ENCODE data around the gene ZNF500. TPM values are rescaled to one million over a fixed set of nuclear protein-coding genes. Genes with fewer than 3 reads are reported as not detected.

Gene ZNF500
- total and polyA plus RNA-seq, 4 donors: 3.0 to 7.4 (median 5.0) TPM

- peaks cover 2 to 43% (median 24%) of the 10 kb centered on the region in 4 donors for H3K36me3 ChIP-seq (ENCODE audit: control insufficient read depth in 4 of 4, insufficient read depth in 3 of 4, low read depth in 1 of 4, low read length in 3 of 4)
- no peak for DNase-seq (ENCODE audit: low spot score)
These were observed 53.1 kb downstream of the ZNF500 start for GRCh38 chr16:4713663-4714501.

GRCh38 chr16:4709481-4709880, 57.5 kb downstream of the ZNF500 start:
- 97% methylated on average over 4 of the region's 4 CpGs for WGBS
- peaks cover 4 to 43% (median 26%) of the 10 kb centered on the region in 4 donors for H3K36me3 ChIP-seq (ENCODE audit: control insufficient read depth in 4 of 4, insufficient read depth in 3 of 4, low read depth in 1 of 4, low read length in 3 of 4)

More at GRCh38 chr16:4713663-4714501, 53.1 kb downstream of the ZNF500 start:
- no peak overlapping the region for H3K4me3 ChIP-seq (ENCODE audit: low read depth in 1 of 3, low read length in 3 of 3)
- TF ChIP-seq ATF3 (IDR thresholded peaks at IDR 0.05) (no peak), YY1 (IDR thresholded peaks at IDR 0.05) (no peak), RAD21 (IDR thresholded peaks at IDR 0.05) (no peak), MAX (IDR thresholded peaks at IDR 0.05) (no peak)
- H3K4me1 ChIP-seq (ENCODE audit: control insufficient read depth in 4 of 4, insufficient read depth in 4 of 4, low read length in 3 of 4): no peaks in the 10 kb centered on the region
- H3K27me3 ChIP-seq (ENCODE audit: control insufficient read depth in 4 of 4, insufficient read depth in 4 of 4, low read length in 3 of 4): no peaks in the 10 kb centered on the region
- WGBS: 92% methylated on average over 18 of the region's 18 CpGs
- no peak overlapping the region for H3K27ac ChIP-seq (ENCODE audit: low read depth in 1 of 2, low read length in 2 of 2)
- no peaks in the 10 kb centered on the region for H3K9me3 ChIP-seq (ENCODE audit: control insufficient read depth in 4 of 4, low read length in 3 of 4)
- no peak overlapping the region for H3K9ac ChIP-seq (ENCODE audit: low read depth in 1 of 2, low read length in 2 of 2)

GRCh38 chr16:4706871-4707270, 60.1 kb downstream of the ZNF500 start:
- H3K4me1 ChIP-seq (ENCODE audit: control insufficient read depth in 4 of 4, insufficient read depth in 4 of 4, low read length in 3 of 4): peaks cover 0 to 14% (median 7%) of the 10 kb centered on the region in 4 donors
- no peaks in the 10 kb centered on the region for H3K9me3 ChIP-seq (ENCODE audit: control insufficient read depth in 4 of 4, low read length in 3 of 4)
- 97% methylated on average over 7 of the region's 7 CpGs for WGBS
- no peak overlapping the region for H3K27ac ChIP-seq (ENCODE audit: low read depth in 1 of 2, low read length in 2 of 2)
- no peak for TF ChIP-seq HNF4A (conservative IDR thresholded peaks at IDR 0.05)
- TF ChIP-seq YY1 (IDR thresholded peaks at IDR 0.05): no peak
- no peak for TF ChIP-seq ZBTB33 (IDR thresholded peaks at IDR 0.05)
- no peak for DNase-seq (ENCODE audit: low spot score)
- no peaks in the 10 kb centered on the region for H3K27me3 ChIP-seq (ENCODE audit: control insufficient read depth in 4 of 4, insufficient read depth in 4 of 4, low read length in 3 of 4)
- H3K9ac ChIP-seq (ENCODE audit: low read depth in 1 of 2, low read length in 2 of 2): no peak overlapping the region
- no peak overlapping the region for H3K4me3 ChIP-seq (ENCODE audit: low read depth in 1 of 3, low read length in 3 of 3)
- peaks cover 6 to 35% (median 18%) of the 10 kb centered on the region in 4 donors for H3K36me3 ChIP-seq (ENCODE audit: control insufficient read depth in 4 of 4, insufficient read depth in 3 of 4, low read depth in 1 of 4, low read length in 3 of 4)

More at GRCh38 chr16:4709481-4709880, 57.5 kb downstream of the ZNF500 start:
- H3K27ac ChIP-seq (ENCODE audit: low read depth in 1 of 2, low read length in 2 of 2): no peak overlapping the region
- H3K4me3 ChIP-seq (ENCODE audit: low read depth in 1 of 3, low read length in 3 of 3): no peak overlapping the region
- H3K27me3 ChIP-seq (ENCODE audit: control insufficient read depth in 4 of 4, insufficient read depth in 4 of 4, low read length in 3 of 4): no peaks in the 10 kb centered on the region
- H3K9ac ChIP-seq (ENCODE audit: low read depth in 1 of 2, low read length in 2 of 2): no peak overlapping the region
- H3K9me3 ChIP-seq (ENCODE audit: control insufficient read depth in 4 of 4, low read length in 3 of 4): no peaks in the 10 kb centered on the region
- no peak for TF ChIP-seq HNF4A (conservative IDR thresholded peaks at IDR 0.05)
- no peak for TF ChIP-seq ZBTB33 (IDR thresholded peaks at IDR 0.05)
- TF ChIP-seq NR2F2 (IDR thresholded peaks at IDR 0.05): no peak
- TF ChIP-seq FOXA2 (IDR thresholded peaks at IDR 0.05): no peak
- no peak for TF ChIP-seq TAF1 (conservative IDR thresholded peaks at IDR 0.05)
- no peak for TF ChIP-seq FOXA1 (IDR thresholded peaks at IDR 0.05)
- TF ChIP-seq JUND (IDR thresholded peaks at IDR 0.05): no peak
- no peak for TF ChIP-seq ATF3 (IDR thresholded peaks at IDR 0.05)
- TF ChIP-seq SP1 (IDR thresholded peaks at IDR 0.05): no peak
- TF ChIP-seq RXRA (IDR thresholded peaks at IDR 0.05): no peak
- TF ChIP-seq RAD21 (IDR thresholded peaks at IDR 0.05): no peak
- no peak for TF ChIP-seq HNF4G (IDR thresholded peaks at IDR 0.05)
- TF ChIP-seq GABPA (IDR thresholded peaks at IDR 0.05 in 1 of 2, conservative IDR thresholded peaks at IDR 0.05 in 1 of 2): no peak
- DNase-seq (ENCODE audit: low spot score): no peak
- H3K4me1 ChIP-seq (ENCODE audit: control insufficient read depth in 4 of 4, insufficient read depth in 4 of 4, low read length in 3 of 4): no peaks in the 10 kb centered on the region
